Type B pancreatic cell (in vitro differentiated cells): Measurements from ENCODE around the gene NUDT6. TPM values are rescaled to one million over a fixed set of nuclear protein-coding genes. Genes with fewer than 3 reads are reported as not detected.

ENCODE experiments used
- DNase-seq: peaks from one replicate; pipeline ENCODE4 v3.0.0; 2021; ENCODE audit warnings: mixed read lengths; ENCODE audit not compliant: unreplicated experiment; ENCODE audit errors: extremely low spot score
- H3K27ac Mint-ChIP-seq: 2 replicates; pipeline ENCODE4 v1.8.0; 2021; ENCODE audit warnings: mild to moderate bottlenecking, mixed read lengths
- H3K27me3 Mint-ChIP-seq: 2 replicates; pipeline ENCODE4 v1.8.0; 2021; ENCODE audit warnings: mixed read lengths
- H3K36me3 Mint-ChIP-seq: 2 replicates; pipeline ENCODE4 v1.8.0; 2021; ENCODE audit warnings: mixed read lengths
- H3K4me1 Mint-ChIP-seq: one replicate; pipeline ENCODE4 v1.8.0; 2021; ENCODE audit warnings: mixed read lengths; ENCODE audit not compliant: unreplicated experiment
- H3K4me3 Mint-ChIP-seq: 2 replicates; pipeline ENCODE4 v1.8.0; 2021; ENCODE audit warnings: mild to moderate bottlenecking, mixed read lengths
- H3K9me3 Mint-ChIP-seq: 2 replicates; pipeline ENCODE4 v1.8.0; 2021; ENCODE audit warnings: mixed read lengths
- CTCF ChIP-seq: fragments of 200-600 bp; sonication (generic); conservative IDR thresholded peaks from 2 replicates; pipeline ENCODE4 v1.5.0; 2021; ENCODE audit warnings: antibody characterized with exemption, mild to moderate bottlenecking
- total RNA-seq: library from RNA; stranded (reverse); gene quantifications from 2 replicates; pipeline ENCODE4 v1.2.1, GENCODE V29; 2021; ENCODE audit warnings: low replicate concordance

NUDT6 gene
- total RNA-seq, 1 donor from 2014 or later, result 10.8 TPM

GRCh38 chr4:122889726-122890125, 32.7 kb downstream of the NUDT6 start:
- Mint-ChIP-seq H3K9me3 (no peaks in the 10 kb centered on the region), H3K27ac (no peak overlapping the region)
- TF ChIP-seq CTCF, result no peak

GRCh38 chr4:122884499-122884898, 37.9 kb downstream of the NUDT6 start:
- no peak for TF ChIP-seq CTCF
- no peak for DNase-seq
- Mint-ChIP-seq H3K27ac (no peak overlapping the region), H3K4me1 (no peaks in the 10 kb centered on the region), H3K36me3 (peaks cover 17% of the 10 kb centered on the region), H3K4me3 (no peak overlapping the region), H3K27me3 (no peaks in the 10 kb centered on the region), H3K9me3 (peaks cover 6% of the 10 kb centered on the region)

More at GRCh38 chr4:122889726-122890125, 32.7 kb downstream of the NUDT6 start:
- no peak for DNase-seq
- no peak overlapping the region for H3K4me3 Mint-ChIP-seq
- H3K27me3 Mint-ChIP-seq, result no peaks in the 10 kb centered on the region
- H3K4me1 Mint-ChIP-seq, result no peaks in the 10 kb centered on the region
- H3K36me3 Mint-ChIP-seq, result peaks cover 7% of the 10 kb centered on the region

- no peak for DNase-seq
- Mint-ChIP-seq H3K4me1 (no peaks in the 10 kb centered on the region), H3K9me3 (peaks cover 9% of the 10 kb centered on the region), H3K36me3 (peaks cover 28% of the 10 kb centered on the region), H3K4me3 (no peak overlapping the region), H3K27ac (no peak overlapping the region), H3K27me3 (no peaks in the 10 kb centered on the region)
- no peak for TF ChIP-seq CTCF
These were observed 39.3 kb downstream of the NUDT6 start for GRCh38 chr4:122882857-122883735.

- no peak for TF ChIP-seq CTCF
- Mint-ChIP-seq H3K27me3 (no peaks in the 10 kb centered on the region), H3K4me1 (no peaks in the 10 kb centered on the region), H3K27ac (no peak overlapping the region), H3K9me3 (peaks cover 9% of the 10 kb centered on the region), H3K4me3 (no peak overlapping the region), H3K36me3 (peaks cover 28% of the 10 kb centered on the region)
- DNase-seq, result no peak
These were observed 43.4 kb downstream of the NUDT6 start for GRCh38 chr4:122879001-122879400.

- DNase-seq, result no peak
- no peak overlapping the region for H3K27ac Mint-ChIP-seq
- H3K4me3 Mint-ChIP-seq, result no peak overlapping the region
- no peak for TF ChIP-seq CTCF
- H3K27me3 Mint-ChIP-seq, result no peaks in the 10 kb centered on the region
- H3K9me3 Mint-ChIP-seq, result peaks cover 16% of the 10 kb centered on the region
- peaks cover 25% of the 10 kb centered on the region for H3K36me3 Mint-ChIP-seq
- no peaks in the 10 kb centered on the region for H3K4me1 Mint-ChIP-seq
These were observed 45.9 kb downstream of the NUDT6 start for GRCh38 chr4:122876456-122876855.
